HG03135 (cell line): ENCODE data around the gene BCL2.

ENCODE experiments used
- ATAC-seq: cut with Tn5 transposase; IDR thresholded peaks from one replicate; pipeline ENCODE4 v1.9.1; 2021; ENCODE audit warnings: mild to moderate bottlenecking, moderate library complexity; ENCODE audit not compliant: unreplicated experiment

BCL2 gene

DNA sequence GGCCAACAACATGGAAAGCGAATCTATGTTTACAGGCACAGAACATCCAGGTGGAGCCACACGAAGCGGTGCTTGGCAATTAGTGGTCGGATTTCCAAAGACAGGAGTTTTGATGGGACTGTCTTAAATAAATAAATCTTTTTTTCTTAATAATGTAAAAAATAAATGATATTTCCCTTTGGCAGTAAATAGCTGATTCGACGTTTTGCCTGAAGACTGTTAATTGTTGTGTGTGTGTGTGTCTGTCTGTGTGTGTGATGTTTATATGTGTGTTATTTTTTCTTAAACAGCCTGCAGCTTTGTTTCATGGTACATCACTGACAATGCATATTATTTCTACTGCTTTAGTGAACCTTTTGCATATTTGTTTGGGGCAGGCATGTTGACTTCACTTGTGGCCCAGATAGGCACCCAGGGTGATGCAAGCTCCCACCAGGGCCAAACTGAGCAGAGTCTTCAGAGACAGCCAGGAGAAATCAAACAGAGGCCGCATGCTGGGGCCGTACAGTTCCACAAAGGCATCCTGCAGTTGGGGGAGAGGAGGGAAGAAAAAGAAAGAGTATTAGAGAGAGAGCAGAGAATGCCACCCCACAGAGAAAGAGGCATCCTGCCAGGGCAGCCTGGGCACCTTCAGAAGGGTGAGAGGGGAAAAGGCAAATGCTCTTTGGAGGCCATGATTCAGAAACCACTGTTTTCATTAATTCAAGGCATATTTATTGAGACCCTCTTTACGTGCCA, 191.2 kb downstream of the BCL2 start:
- ATAC-seq, result no peak

DNA sequence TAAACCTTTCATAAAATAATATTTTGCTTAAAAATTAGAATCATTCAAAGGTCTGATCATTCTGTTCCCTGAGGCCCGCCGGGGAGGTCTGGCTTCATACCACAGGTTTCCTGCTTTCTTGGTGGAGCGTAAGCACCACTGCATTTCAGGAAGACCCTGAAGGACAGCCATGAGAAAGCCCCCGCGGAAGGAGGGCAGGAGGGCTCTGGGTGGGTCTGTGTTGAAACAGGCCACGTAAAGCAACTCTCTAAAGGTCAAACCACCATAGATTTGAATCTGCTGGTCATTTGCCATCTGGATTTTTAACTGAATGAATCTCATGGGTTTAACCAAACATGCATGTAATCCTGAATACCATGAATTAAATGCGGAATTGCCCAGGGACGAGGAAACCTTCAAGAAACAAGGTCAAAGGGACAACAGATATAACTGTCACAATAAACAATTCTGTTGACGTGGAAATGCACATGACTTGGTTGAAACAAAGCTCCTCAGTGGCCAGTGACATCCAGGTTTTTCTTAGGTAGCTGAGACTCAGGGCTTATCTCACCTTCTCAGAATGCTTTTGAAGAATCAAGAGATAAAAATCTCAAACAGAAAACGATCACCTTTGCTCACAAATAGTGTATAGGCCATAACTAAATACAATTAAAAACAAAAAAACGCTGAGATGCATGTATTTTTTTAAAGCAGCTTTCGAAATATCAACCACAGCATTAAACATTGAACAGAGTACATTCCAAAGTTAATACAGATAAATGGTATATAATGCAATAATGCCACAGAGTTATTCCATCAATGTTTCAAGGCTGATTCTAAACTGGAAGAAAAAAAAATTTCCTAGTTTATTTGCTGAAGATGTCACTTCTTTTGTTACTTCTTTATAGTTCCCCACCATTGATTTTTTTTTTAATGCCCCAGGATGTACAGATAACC, 193.2 kb downstream of the BCL2 start:
- ATAC-seq, result no peak

DNA sequence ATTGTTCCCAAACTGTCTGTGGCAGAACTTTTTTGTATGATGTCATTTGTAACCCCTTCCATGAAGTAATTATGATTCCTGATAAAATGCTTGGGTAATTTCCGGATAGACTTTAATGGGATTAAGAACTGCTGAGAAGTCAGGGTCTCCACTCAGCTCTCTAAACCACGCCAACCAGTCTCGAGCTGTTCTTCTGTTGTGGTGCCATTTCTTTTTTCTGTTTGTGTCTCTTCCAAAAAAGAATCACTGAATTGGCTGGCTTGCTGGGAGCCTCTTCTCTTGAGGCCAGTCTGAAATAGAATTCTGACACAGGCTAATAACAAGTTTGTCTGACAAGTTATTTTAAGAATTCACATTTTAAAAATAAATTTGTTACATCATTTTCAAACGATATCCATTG, 198.9 kb downstream of the BCL2 start:
- no peak for ATAC-seq

DNA sequence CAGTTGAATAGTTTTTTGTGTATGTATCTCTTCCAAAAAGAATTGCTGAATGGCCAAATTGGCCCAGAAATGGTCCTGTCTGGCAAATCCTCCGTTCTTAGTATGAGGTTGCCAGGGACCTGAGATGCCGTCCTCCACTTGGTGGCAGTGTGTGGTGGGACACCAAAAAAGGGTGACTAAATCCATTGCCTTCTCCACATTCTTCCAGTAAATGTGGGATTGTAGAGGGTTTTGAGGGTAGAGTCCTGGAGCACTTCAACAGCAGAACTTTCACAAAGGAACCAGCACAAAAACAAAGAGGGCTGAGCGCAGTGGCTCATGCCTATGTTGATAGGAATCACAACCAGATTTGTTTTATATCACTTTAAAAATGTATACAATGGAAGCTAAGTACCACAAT, 199.9 kb downstream of the BCL2 start:
- no peak for ATAC-seq

DNA sequence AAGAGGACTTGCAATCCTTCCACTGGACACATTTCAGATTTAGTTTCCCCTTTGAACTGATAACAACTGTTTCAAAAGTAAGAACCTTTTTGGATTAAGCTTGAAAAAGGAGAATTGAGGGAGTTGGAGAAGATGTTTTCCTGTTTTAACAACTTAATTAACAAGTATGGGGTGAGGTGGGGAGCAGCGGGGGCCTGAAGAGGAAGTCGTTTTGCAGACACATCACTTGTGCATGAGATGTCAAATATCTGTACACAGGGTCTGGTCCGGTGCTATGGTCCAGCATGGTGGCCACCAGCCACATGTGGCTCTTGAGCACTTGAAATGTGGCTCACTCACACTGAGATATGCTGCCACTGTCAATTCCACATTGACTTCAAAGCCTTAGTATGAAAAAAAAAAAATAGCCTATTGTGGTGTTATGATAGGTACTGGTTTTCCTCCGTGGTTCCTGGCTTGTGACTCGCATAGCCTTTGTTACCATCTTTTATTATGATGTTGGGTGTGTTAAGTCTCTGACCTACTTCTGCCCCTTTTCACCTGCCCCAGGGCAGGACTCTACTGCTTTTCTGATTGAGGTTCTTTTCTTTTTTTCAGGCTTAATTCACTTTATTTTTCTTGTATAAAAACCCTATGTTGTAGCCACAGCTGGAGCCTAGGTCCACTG, 205.5 kb downstream of the BCL2 start:
- ATAC-seq, result no peak

DNA sequence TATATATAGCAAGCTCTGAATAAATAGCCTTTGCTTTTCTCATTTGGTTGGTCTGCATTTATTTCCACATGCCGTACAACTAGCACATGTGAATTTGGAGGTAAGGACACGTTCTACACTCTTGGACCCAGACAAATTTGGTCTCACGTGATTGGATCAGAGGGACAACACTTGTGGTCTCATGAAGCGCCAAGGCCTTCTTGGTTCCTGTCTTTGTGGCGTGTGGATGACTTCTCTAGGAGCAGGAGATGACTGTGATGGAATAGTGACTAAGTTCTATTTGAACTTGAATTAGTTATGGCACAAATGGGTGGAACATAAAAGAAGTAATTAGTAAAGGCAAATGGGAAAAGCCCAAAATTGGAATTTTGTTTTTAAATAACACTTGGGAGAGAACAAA, 206.9 kb downstream of the BCL2 start:
- no peak for ATAC-seq

DNA sequence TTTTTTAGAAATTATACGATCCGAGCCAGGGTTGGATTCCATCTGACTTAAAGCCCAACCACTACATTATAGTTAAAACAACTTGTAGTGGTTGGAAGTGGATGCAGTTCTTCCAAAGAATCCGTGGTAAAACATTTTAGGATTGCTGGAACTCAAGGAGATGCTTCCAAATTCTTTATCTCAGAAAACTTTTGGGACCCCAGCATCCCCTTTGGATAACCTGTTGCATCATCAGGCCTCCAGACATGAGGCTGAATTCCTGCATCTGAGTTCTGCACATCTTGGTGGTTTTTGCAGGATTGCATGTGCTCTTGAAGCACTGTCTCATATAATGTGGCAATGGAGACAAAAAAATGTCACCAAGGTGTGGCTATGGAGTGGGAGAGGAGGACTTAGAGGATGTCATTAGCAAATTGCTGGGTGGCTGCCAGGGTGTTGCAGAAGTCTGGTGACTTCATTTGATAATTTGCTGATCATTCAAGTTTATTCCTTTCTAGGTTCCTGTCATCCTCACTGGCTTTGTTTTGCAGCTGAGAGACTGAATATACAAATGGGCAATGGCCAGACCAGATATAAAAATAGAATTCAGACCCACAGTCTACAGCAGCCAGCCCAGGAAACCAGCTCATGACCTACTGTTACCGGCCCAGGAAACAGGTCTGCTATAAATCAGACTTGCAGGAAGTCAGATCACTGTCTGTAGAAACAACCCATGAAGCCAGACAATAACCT, 207.7 kb downstream of the BCL2 start:
- ATAC-seq, result peak; percentile 47

DNA sequence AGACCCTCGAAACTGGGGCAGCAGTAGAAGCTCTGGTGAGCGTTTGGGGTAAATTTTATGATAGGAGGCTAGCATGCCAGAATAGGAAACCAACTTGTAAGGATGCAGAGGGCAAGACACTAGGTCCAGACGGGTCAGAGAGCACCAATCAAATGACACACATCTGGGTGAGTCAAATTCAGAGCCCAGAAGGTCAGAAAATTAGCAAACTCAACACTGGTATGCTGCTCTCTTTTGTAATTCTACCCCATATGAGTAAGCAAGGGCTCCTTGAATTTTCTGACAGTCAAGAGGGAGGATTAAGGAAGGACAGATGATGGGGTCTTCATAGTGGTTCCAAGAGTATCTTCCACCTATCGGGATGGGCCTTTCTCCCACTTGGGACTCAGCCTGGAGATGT, 209.8 kb downstream of the BCL2 start:
- no peak for ATAC-seq

DNA sequence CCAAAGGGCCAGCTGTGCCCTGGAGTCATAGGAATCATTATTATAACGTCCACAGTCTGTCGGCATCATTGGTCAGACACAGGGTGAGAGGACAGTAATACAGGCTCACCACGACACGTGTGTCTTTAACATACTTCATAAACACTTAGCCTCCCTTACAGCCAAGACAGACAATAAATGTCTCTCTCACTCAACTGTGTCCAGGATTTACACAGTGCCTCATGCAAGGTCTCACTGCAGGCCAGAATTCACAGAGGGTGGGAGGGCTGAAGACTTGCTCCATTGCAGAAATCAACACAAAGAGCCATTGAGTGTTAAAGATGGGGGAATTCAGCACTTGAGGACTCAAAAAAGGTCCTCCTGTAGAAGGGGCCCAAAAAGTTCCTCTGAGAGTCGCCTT, 210.5 kb downstream of the BCL2 start:
- ATAC-seq, result no peak

DNA sequence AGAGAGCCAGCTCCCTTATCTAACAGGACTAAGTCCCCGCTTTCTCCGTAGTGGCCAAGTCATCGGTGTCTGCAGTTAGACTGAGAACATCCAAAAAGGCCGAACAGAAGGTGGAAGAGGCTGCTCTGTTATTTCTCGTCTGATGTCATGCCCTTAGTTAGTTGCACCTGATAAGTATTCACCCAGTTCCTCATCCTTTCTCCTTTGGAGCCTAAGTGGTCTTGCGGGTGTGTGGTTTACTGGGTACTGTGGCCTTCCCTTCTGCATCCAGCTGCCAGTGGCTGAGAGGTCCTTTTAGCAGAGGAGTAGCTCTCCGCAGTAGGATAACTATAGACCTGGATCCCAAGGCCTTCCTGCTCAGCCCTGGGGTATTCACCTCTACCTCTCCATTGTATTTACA, 211.6 kb downstream of the BCL2 start:
- no peak for ATAC-seq

DNA sequence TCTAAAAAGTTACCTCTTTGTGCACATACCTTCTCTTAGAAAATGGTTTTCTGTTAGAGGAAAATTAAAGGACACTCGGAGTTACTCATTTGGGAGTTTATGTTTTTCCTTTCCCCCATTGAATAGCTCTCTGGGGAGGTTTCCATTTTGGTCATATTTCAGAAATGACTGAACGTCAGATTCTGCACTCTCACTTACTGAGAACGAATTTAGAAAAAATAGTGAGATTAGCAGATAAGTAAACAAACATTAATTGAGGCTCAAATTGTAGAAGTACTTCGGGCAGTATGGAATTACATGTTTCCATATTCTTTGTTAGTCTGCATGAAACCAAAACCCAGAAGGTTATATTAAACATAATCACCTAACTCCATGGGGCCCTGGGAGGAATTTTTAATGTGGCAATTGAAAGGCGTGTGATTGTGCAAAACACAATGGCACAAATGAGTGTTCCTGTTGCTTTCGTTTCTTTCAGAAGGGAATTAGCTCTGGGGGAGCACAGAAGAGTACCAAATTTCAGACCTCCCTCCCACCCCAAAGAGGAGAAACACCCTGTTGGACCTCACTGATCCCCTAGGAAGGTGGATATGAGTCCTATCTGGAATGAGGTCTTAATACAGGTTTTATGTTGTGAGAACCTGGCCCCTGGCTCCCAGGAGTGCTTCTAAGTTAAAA, 212.3 kb downstream of the BCL2 start:
- peak; percentile 24 for ATAC-seq

DNA sequence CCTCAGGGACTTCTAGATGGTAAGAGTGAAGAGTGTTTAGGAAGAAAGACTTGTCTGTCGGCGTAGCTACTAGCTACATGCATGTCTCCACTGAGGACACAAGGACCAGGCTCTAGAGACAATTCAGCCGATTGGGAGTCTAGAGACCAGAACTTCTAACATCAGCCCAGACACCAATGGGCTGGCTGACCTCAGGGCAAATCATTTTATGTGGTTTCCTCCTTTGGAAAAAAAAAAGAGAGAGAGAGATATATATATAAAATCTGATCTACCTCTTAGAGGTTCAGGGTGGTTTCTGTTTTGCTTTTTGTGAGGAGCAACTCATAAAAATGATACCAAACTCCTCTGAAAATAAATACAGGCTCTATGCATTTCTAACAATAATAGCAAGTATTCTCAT, 212.8 kb downstream of the BCL2 start:
- ATAC-seq, result peak; percentile 39

DNA sequence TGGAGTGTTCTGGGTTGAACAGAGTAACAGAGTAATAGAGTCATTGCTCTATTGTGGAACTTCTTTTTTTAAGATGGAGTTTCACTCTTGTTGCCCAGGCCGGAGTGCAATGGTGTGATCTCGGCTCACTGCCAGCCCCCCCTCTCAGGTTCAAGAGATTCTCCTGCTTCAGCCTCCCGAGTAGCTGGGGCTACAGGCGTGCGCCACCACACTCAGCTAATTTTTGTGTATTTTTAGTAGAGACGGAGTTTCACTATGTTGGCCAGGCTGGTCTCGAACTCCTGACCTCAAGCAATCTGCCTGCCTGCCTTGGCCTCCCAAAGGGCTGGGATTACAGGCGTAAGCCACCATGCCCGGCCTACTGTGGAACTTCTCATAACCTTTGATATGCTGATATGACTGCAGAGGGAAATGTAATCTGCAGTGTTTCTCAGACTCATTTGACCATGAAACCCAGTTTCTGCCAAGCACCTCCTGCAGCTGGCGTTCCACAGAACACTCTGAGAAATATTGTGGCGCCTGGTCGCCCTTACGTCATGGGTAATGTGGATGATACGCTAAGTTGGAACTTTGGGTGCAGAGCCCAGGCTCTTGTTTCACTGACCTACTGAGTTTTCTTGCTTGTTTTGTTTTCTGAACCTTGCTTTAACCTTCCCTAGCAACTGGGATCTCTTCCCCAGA, 213.8 kb downstream of the BCL2 start:
- ATAC-seq, result peak; percentile 68

DNA sequence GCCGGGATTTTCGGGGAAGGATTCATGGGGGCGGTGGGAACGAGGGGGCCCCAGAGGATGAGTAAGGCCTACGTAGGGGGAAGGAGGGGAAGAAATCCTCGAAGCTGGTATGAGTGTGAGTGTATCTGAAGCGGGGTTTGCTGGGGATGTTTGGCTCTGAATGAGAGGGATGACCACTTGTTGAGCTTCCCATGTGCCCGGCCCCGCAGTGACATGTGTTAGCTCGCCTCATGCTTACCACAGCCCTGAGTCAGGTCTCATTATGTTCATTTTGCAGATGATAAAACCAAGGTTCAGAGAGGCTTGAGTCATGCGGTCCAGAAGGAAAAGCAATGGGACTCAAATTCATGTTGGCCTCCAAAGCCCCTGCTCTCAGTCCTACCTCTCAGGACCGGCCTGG, 214.7 kb downstream of the BCL2 start:
- ATAC-seq, result no peak

DNA sequence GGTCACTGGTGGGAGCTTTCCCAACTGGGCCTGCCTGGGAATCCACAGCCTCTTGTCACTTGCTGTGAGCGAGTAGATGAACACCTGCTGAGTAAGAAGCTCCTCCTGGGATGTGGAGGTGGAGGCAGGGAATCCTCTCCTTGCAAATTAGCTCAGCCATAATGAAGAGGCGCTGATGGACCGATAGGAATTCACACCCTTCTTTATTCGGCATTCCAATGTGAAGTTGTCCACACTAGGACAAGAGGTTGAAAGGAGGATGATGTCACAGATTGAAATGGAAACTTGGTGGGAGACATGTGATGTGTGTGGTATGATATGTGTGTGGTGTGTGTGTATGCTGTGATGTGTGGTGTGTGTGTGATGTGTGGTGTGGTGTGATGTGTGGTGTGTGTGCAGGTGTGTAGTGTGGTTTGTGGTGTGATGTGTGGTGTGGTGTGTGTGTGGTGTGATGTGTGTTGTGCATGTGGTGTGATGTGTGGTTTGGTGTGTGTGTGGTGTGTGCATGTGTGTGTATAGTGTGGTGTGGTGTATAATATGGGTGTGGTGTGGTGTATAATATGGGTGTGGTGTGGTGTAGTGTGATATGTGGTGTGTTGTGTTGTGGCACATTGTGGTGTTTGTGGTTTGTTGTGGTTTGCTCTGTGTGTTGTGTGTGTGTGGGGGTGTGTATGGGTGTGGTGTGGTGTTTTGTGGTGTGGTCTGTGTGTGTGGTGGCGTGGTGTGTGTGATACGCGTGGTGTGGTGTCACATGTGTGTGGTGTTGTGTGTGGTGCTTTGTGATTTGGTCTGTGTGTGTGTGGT, 216.4 kb downstream of the BCL2 start:
- ATAC-seq, result no peak

DNA sequence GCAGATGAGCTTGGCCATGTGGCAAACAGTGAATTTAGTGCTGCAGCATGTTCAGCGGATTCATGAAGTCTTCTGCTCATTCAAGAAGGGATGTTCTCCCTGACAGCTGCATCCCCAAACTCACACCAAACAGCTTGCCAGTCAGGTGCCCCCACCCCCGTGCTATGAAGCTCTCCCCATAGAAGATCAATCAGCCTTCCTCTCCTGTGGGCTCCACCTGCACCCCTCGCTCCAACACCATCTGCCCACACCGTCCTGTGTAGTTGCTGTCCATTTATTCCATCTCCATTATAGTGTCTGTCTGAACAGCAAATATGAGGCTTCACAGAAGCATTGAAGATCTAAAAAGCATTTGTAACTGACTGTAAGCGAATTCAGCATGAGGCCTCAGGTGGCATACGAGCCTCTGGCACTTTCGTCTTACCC, 218.9 kb downstream of the BCL2 start:
- no peak for ATAC-seq

DNA sequence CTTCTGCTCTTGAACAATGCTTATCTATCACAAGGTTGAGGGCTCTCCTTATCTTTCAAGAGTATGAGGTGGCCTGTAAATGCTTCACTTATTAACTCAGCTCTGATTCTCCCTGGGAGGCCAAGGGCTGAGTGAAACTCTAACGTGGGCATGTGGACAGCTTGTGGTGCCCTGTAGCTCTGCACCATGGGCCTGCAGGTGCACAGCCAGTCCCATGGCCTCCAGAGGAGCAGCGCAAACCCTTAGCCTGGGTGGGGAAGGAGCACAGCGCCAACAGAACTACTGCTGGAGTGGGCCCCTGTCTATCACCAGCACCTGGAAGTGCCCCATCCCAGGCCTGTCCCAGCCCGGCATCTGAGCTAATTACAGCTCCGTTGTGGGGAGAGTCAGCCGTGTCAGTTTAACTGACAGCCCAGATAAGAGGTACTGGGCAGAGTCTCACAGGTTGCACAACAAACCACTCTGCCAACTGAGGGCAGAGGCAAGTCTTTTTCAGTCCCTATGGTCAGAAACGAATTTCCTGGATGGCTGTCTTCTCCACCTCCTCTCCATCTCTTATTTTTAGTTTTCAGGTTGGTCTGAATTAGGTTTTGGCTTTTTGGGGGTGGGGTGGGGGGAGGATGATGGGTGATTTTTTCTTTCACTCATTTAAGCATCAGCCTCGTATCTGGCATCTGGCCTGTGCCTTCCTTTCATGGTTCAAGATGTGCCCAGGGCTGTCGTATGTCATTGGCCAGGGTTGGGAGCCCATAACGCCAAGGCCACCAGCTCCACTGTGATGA, 219.5 kb downstream of the BCL2 start:
- peak; percentile 69 for ATAC-seq
